NCI-H1417 treated with DMSO at 0.1 percent for 48 hours (cell line): ENCODE results near the gene HOXA7.

Experiments used
- DNase-seq: peaks from one replicate; lab custom pipeline; 2025; lab: John Stamatoyannopoulos, UW

HOXA7 gene

DNA sequence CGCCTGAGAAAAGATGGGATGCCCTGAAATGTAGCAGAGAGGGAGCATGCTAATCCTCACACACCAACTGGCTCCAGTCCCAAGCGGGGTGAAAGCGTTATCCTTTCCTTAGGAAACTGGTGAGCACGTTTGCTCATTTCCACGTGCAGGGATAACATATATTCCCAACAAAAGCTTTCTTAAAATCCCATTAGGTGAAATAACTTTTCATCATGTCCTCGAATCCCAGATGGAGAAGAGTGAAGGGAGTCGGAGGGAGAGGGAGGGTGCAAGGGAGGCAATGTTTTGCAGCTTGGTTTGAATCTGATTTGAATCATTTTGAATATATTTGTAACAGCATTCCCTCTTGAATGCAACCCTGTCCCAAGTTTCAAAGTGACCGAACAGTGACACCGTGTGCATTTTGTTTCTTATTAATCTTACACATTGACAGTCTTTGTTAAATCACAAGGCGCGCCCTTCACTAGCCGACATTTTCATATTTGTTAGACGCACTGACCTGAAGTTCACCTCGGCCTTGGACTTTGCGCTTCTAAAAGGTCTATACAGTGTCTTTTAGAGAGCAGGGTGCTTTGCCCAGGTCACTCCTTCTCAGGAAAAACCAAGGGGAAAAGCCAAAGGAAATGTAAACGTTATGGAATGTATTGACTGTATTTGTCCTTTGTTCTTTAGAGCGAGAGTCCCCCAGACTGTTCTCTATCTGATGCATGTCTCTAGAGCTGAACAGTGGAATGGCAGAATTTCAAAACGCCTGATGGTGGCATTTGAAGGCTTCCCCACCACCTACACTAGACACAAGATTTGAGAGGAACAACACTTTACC is 22.9 kb downstream of the HOXA7 start:
- no peak for DNase-seq

DNA sequence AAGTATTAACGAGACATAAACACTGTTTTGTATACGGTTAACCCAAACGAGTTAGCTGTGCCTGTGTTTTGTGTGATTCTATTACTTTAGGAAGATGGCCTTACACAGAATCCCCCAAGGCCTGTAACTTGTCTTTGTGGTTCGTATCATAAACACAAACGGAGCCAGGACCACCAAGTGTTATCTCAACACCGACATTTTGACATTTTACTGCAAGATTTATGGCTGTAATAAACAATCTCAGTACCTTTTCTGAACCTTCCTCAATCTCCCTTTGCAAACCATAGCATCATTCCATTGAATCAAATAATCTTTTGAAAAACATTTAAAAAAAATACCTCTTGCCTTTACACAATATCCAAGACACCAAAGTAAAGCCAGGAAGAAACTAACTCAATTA is 23.5 kb downstream of the HOXA7 start:
- no peak for DNase-seq

GRCh38 chr7:27132214-27132613 is 24.3 kb downstream of the HOXA7 start:
- no peak for DNase-seq

- no peak for DNase-seq
Measured at GRCh38 chr7:27131390-27131819, 25.1 kb downstream of the HOXA7 start.

GRCh38 chr7:27130540-27131389 is 25.7 kb downstream of the HOXA7 start, which contains the start of gene HOXA4:
Gene HOXA4 (minus strand): TSS chr7:27130757. CDS start chr7:27130733, 24 bp downstream.
- DNase-seq, result no peak

DNA sequence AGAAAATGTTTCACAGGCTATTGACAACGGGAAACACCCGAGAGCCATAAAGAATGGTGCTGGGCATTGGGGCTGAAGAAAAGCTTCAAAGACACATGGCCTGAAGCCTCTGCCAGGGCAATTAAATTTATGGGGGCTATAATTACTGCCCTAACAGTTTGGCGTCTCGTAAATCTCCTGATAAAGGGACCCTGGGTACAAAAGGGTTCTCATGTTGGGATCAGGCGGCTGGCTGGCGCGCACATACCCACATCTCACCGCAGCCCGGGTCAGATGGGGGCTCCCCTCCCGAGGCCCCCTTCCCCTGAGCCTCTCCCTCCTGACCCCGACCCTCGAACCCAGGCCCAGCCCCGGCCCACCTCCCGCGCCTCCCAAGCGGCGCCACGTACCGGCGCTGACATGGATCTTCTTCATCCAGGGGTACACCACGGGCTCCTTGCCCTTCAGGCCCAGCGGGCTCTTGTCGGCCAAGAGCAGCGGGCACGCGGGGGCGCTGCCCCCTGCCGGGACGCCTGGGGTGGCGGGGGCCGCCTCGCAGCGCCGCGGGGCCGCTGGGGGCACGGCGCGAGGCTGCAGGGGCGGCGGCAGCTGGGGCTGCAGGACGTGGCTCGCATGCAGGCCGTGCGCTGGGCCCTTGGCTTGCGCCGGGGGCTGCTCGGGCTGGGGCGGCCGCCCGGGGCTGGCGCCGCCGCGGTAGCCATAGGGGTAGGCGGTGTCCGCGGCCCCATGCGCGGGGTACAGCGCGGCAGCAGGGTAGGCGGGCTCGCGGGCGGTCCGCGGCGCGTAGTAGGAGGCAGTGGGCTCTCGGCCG is 26.5 kb downstream of the HOXA7 start:
- peak; percentile 37 for DNase-seq

DNA sequence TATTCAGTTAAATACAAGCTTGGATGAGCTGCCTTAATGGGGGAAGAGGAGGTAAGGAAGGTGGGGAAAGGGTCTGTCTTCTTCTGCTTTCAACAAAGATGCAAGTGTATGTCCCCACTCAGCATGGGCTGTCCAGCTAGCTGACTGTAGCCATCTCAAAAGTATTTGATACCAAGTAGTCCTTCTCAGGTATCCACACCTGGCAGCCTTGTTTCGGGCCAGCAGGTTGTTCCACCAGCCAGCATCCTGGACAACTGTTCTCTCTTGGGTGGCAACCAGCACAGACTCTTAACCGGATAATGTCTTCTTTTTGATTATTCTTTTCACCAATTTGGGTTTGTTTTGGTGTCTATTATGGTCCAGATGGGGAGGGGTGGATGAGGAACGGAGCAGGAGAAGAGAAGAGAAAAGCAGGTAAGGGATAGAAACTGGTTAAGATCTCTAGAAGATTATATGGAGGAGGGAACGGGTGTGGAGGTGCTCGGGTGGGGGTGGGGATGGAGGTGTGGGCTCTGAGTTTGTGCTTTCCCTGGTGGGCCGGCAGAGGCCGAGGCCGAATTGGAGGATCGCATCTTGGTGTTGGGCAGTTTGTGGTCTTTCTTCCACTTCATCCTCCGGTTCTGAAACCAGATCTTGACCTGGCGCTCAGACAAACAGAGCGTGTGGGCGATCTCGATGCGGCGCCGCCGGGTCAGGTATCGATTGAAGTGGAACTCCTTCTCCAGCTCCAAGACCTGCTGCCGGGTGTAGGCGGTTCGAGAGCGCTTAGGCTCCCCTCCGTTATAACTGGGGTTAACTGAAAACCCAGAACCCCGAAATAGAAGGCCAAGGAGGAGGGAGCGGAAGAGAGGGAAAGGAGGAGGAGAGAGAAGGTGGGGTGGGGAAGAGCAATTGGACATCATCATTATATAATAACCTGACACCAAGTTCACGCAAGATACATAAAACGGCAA is 27.4 kb downstream of the HOXA7 start:
- DNase-seq, result no peak

GRCh38 chr7:27128034-27128433 is 28.4 kb downstream of the HOXA7 start:
- DNase-seq, result no peak

DNA sequence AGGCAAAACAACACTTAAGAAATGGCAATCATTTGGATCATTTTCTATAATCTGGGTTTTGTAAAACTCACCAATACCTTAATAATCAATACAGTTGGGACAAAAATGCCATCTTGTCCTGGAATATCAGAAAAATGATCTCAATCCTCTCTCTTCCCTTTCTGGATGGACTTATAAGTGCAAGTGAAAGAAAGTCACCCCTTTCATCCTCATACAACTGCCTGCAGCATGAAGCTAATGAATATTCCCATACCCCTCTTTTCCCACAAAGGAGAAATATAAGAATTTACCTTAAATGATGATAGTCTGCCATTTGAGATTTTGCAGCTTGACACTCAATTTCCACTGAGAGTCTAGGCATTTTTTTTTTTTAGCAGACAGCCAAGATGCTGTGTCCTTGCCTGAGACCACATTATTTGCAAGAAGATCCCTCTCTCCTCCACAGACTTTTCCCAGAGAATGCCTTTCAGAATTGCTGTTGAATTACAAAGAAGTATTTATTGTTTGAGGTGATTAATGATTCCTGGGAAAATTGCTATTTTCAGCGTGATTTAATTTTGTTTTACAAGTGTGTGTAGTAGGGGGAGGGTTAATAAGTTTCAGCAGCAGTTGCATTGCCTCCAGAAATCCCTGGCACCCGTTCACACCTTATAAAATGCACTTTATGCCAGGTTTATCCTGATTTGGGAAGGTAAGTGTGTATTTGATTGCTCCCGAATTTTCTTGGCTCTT is 29.7 kb downstream of the HOXA7 start:
- no peak for DNase-seq

- no peak for DNase-seq
Measured at GRCh38 chr7:27125986-27126394, 30.5 kb downstream of the HOXA7 start.

GRCh38 chr7:27124902-27125689 is 31.4 kb downstream of the HOXA7 start:
- DNase-seq, result no peak

GRCh38 chr7:27124096-27124901 is 32.2 kb downstream of the HOXA7 start:
- no peak for DNase-seq

DNA sequence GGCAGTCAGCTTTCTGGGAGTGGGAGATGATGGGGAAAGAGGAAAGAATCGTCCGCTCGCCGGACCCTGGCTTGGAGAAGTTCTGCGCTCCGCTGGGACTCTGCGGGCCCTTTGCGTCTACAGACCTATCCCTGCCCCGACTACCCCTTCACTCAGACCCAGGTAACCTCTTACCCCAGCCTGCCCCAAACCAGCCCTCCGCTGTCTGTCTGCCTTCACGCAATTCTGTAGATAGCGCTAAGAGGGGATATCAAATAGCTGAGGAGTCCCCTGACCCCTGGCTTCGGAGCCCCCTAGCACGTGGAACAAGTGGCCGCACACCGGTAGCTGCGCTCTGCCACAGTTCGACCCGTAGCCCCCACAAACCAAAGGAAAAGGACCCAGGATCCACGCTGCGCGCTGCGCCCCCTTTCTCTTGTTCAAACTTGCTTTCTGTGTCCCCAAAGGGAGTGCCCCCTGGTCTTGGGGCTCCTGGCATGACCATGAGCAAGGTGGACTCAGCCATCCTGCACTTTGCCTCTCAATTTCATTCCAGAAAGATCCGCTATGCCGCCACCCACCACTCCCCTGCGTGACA is 32.9 kb downstream of the HOXA7 start:
- DNase-seq, result no peak

- no peak for DNase-seq
Measured at GRCh38 chr7:27123007-27123476, 33.4 kb downstream of the HOXA7 start.

- DNase-seq, result no peak
Measured at GRCh38 chr7:27122077-27122910, 34.2 kb downstream of the HOXA7 start.

- no peak for DNase-seq
Measured at GRCh38 chr7:27121684-27122076, 34.8 kb downstream of the HOXA7 start.

GRCh38 chr7:27119412-27119911 is 37.0 kb downstream of the HOXA7 start:
- no peak for DNase-seq
